Stimulated activated CD8-positive, alpha-beta memory T cell treated with anti-CD3 and anti-CD28 coated beads, Interleukin-15, amount 100 ng/mL, for 24 hours (primary cell): Measurements from ENCODE around the gene FBXW10B.
"Not testable (repeated sequence)": the region's sequence is repeated elsewhere in the genome, so short reads cannot be mapped to it uniquely, and the experiment has no call there.

ENCODE experiments used
- DNase-seq: peaks from one replicate; pipeline ENCODE4 v3.0.0-alpha.2; 2020; ENCODE audit warnings: low read depth

The FBXW10B gene

DNA sequence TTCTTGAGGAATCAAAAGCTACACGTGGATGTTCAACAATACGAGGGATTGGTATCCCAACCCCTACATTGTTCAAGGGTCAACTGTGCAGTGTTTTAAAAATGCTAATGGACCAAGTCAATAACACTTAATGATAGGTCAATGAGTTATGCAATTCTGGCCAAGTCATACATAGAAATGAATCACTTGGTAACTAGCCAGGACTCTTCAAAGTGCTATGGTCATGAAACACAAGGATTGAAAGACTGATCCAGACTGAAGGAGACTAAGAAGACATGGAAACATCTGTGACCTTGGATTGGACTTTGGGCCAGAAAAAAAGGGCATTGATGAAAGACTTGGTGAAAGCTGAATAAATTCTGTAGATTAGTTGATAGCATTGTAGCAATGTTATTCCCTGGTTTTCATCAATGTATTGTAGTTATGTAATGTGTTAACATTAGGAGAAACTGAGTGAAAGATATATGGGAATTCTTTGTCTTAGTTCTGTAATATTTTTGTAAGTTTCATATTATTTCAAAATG is 11.5 kb upstream of the FBXW10B start:
- not testable (repeated sequence) for DNase-seq

DNA sequence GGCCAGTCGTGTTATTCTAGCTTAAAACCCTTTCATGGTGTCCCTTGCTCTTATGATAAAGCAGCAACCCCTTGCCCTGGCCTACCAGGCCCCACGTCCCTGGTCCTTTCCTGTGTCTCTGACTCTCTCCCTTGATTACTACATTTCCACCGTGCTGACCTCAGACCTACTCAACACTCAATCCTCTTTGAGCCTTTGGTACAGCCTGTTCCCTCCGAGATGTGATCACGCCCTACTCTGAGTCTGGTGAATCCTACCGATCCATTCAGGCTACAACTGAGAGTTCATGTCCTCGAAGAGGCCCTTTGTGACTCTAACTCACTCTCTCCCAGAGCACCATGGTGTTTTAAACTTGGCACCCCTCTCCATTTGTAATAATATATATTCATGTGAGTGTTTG is 10.5 kb upstream of the FBXW10B start:
- not testable (repeated sequence) for DNase-seq

DNA sequence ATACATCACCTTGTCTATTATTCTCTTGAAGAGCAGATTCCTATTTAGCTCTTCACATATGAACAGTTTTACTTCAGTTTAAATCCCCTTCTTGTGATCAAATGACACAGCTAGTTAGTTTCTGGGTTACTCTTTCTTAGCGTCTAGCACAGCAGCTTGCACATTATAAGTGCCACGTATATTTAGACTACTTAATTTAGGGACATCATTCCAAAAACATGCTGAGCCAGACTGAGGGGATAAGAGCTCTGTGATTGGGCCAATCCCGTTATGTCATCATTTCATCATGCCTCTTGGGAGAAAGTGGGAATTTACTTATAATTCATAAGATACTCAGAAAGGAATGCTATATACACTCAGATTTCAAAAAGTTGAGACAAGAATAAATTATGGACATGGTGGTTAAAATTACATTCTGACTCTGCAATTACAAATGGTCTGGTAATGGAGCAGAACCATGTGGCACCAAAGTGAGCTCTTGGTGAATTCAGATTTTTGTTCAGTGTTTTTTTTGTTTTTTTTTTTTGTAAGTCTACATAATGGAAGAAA is 4.2 kb upstream of the FBXW10B start:
- DNase-seq = not testable (repeated sequence)

DNA sequence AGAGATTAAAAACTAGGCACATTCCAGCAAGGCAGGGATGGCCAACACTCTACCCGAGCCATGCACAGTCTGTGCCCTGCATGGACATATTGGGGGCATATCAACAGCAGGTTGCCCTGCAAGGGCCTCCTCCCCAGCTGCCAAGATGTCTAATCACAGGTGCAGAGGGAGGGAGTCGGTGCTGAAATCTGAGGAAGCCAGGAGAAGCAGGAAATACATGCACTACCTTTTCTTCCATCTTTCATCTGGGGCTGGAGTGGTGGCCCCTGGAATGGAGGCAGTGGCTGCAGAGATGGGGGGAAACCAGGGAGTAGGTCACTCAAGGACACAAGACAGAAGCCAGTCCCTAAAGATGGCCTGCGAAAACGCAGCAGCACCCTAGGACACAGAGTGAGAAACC is 3.8 kb upstream of the FBXW10B start:
- not testable (repeated sequence) for DNase-seq

DNA sequence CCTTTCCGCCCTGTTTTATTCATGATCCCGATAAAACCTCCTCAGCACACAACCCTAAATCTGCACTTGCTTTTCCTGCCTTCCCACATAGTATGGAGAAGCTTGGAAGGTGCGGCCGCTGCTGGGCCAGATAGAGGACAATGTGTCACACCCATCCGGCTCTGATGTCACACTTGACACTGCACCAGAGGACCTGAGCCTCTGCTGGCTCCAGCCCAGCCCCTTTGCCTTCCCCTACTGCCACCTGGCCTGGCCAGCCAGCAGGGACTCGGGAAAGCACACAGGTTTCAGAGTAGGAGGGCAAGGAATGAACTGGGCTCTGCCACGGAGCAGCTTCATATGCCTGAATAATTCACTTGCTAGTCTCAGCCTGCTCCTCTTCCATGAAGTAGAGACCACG is 2.6 kb upstream of the FBXW10B start:
- not testable (repeated sequence) for DNase-seq

DNA sequence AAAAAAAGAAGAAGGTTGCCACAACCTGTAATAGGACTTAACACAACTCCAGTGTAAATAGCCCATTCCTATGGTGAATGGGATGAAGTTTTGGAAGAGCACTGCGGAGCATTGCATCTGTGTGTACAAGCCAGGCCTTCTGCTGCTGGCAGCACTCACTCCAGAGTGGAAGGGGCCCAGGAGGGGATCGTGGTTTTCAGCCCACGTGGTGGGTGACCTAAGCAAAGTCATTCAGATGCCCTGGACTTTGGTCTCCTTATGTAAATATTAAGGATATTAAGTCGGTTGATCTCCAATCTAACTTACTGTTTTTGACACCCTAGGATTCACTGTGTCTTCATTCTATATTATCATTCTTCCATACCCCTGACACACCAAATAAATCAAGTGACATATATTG is 2.7 kb downstream of the FBXW10B start:
- DNase-seq = not testable (repeated sequence)

DNA sequence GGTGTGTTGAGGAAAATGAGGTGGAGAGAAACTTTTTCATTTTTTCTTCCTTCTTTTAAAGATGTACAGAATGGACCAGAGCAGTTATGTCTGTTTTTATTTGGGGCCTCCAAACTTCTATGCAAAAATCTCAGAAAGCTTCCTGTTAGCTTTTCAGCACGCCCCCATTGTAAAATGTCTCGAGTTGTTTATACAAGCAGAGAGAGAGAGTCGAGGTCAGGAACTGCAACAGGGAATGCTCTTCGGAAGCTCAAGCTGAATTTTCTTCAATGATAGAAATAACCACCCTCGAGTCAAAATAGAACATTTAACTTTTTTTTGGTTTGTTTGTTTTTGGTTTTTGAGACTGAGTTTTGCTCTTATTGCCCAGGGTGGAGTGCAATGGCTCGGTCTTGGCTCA is 3.7 kb downstream of the FBXW10B start:
- DNase-seq = not testable (repeated sequence)

DNA sequence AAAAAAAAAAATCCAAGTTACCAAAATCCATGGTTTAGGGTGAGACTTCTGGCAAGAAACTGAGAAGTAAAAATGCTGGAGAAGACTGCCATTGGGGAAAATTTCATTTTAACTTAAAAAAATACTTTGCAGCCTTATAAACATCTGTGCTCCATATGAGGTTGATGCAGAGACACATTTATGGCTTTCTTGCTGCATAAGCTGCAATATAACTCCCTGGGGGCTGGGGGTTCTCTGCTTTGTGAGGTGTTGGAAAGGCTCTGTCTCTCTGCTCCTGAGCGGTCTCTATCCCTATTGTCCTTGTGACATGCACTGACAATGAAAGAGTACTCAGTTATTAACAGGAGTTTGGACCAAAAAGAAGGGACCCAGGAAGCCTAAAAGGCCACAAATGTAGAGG is 6.4 kb downstream of the FBXW10B start:
- not testable (repeated sequence) for DNase-seq

DNA sequence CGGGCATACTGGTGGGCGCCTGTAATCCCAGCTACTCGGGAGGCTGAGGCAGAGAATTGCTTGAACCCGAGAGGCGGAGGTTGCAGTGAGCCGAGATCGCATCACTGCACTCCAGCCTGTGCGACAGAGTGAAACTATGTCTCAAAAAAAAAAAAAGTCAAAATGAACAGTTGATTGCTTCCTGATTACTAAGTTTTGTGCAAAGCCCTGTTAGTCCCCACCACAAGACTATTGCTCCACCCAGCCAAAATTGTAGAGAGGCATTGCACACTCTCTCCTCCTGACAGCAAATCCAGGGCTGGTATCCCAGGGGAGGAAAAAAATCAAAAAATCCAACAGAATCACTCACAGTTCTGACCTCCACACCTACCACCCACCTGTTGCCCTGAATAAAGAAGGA is 26.5 kb downstream of the FBXW10B start:
- DNase-seq = not testable (repeated sequence)

DNA sequence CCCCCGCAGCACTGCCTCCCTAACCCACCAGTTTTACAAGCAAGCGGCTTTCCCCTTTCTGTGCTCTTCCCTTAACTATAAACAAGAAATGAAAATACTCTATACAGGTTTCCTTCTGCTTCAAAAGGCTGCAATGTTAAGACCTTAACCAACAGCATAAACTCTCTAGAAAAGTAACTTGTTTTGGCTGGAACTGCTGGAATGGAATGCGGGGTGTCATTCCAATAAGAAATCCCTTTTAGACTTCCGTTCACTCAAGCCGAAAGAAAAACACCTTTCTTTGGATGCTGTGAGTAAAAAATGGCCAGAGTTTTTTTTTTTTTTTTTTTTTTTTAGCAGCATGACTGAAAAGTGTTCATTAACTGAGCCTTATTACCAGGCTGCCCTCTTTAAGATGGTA is 27.5 kb downstream of the FBXW10B start:
- not testable (repeated sequence) for DNase-seq

DNA sequence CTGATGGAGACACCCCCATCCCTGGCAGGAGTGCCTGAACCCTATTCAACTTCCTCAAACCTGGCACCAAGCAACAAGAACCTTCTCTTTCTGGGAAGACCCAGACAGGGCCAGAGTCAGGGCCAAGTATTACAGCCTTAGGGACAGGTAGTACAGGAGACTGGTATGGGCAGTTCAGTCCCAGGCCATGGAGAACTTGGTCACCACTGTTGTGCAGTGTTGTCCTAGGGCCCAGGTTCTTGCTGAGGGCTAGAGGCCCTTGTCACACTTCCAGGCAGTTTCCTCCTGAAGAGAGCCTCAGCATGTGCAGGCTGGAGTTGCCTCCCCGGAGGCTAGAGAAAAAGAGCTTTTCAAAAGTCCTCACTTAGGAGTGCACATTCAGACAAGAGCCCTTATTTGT is 28.7 kb downstream of the FBXW10B start:
- not testable (repeated sequence) for DNase-seq

DNA sequence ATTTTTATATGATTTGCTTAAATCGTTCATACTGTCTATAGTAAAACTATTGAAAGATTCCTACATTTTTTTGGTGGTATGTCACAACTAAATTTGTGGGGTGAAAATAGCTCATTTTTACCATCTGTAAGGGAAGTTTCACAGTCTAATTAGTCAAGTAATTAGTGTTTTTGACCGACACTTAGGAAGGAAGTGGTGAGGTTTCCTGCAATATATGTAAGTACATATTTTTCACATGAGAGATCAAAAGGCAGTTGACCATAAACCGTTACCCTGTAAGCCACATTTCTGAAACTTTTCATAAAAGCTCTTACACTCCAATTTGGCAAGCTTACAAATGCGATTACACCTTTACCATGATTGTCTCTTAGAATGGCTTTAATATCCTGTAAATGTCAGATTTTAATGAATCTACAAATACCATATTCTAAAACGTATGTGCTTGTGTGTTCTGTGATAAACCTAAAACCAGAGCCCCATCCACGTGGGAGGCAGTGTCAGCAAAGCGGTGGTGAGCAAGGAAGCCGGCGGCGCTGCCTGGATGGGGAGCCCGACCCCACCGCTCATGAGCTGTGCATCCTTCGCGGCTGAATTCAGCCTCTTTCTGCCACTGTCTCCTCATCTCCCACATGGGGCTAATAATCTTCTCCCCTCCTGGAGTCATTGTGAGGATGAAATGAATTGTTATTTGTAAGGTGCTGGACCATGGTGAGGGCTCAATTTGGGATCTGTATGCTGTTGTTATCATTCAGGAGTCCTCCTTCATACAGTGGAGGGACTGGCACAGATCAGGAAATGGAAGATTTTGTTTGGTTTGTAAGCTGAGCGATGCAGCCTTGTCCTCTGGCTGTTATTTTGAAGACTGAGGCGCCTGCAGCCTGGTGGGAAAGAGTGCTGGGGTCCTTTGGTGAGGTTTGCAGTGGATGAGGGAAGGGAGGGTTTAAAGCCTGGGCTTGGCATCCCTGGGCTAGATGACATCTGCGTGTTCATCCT is 29.7 kb downstream of the FBXW10B start:
- not testable (repeated sequence) for DNase-seq

DNA sequence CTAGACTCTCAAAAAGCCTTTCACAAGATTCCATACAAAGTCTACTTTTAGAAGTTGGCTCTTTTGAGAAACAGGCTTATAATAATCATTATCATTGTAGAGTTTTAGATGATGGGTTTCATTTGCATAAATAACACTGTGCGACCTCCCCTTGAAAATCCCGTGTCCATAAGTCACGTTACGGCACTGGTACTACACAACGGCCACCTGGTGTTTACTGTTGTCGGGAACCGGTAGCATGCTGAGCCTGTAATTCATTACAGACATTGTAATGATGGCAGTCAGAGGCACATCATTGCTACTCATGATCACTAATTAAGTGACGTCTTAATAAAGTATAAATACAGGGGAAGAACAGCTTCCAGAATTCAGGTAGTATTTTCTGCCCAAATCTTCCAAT is 31.5 kb downstream of the FBXW10B start:
- not testable (repeated sequence) for DNase-seq

DNA sequence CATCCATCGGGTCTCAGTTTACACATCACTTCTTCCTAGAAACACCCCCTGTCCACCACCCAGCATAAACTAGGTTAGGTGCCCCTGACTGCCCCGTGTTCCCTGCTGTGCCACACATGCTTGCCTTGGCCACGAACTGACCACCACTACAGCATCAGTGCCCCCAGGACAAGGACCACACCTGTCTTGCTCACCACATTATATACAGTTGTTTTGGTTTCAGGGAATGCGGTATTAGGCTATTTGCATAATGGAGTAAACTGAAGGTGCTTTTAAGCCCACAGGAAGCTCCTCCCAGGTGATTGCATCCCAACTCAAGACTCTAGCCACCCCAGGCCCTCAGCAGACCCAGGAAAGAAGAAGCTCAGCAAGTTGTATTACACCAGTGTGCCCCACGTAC is 36.2 kb downstream of the FBXW10B start:
- DNase-seq = not testable (repeated sequence)

DNA sequence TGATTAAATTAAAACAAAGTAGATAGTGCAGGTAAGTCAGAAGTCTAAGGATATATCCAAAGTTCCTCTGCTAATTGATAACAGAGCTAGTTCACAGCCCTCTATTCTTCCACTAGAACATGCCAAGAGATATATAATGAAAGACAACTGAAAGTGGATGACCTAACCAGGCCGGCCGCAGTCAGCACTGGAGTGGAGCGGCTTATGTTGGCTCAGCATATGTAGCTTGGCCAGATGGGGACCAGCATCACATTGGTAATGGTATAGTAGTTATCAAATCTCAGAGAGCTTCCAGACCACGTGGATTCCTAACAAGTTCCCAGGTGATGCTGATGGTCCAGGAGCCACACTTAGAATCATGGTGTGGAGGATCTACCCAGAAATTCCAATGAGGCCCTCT is 38.0 kb downstream of the FBXW10B start:
- not testable (repeated sequence) for DNase-seq

DNA sequence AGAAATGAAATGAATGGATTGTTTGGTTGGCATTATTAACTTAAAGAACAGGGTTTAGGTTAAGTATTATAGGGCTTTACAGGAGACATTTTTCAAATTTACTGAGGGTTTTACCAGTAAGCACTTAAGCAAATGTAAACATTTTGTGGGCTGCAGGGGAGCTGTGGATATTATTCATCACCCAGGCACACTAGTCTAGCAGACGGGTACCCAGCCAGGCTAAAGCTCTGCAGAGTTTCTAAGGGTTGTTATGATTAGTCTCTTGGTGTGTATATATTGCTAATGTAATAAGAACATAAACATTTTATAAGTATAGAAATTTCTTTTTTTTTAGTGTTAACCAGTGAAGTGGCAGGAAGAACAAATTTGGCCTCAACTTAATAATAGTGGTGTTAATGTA is 42.7 kb downstream of the FBXW10B start:
- DNase-seq = not testable (repeated sequence)

DNA sequence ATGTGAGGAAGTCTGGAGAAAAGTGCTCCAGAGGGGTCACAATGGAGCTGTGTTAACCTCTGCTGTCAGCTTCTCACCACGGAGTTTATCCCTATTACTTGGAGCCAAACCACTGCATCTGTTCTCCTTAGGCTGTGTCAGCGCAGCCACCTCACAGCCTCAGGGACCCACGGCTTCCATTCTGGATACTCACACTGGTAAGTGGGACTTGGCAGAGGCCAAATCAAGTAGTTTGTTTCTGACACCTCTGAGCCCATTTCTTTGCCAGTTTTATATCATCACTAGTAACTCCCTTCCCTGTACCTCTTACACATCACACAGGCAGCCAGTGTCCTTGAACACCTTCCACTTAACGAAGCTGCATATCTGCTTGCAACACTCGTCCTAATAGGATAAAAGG is 44.8 kb downstream of the FBXW10B start:
- DNase-seq = not testable (repeated sequence)

DNA sequence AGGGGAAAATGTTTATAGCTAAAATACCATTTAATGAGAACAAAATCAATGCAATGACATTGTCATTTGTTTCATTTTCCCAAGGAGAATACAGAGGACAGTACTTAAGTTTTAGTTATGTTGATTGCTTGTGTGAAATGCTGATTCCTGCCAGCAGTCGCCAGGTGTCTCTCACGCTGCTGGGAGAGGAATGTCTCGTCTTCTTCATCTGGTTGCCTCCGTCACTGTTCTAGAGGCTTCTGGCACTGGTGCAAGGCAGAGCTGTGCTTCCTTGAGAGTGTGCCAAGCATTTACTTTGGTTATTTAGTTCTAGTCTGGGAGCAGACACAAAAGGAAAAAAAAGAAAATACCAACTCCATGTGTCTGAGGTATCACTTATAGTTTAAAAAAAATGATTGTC is 45.6 kb downstream of the FBXW10B start:
- not testable (repeated sequence) for DNase-seq
